NT2/D1 (cell line): ENCODE measurements around the gene STK16.

Experiments
- SUZ12 ChIP-seq: IDR thresholded peaks from 2 replicates; pipeline ENCODE4 v1.6.1; 2011; ENCODE audit not compliant: insufficient read length, insufficient read depth; ENCODE audit errors: extremely low read depth
- ZNF274 ChIP-seq: IDR thresholded peaks from 2 replicates; pipeline ENCODE4 v1.6.1; 2011; ENCODE audit warnings: mild to moderate bottlenecking, low read depth, low read length

- TF ChIP-seq SUZ12 = no peak
- no peak for TF ChIP-seq ZNF274
Measured at GRCh38 chr2:219229305-219230058, 15.8 kb upstream of the STK16 start, which contains the start of the genes ANKZF1 and ATG9A.
